ENCODE results near the gene PCYT1A. TPM values are rescaled to one million over a fixed set of nuclear protein-coding genes. Genes with fewer than 3 reads are reported as not detected.
A peak's percentile ranks its signal among the peaks of the same experiment; 100 is the strongest.

PCYT1A gene
- total RNA-seq, 1 experiment from 2014 or later = 28.5 TPM

- TF ChIP-seq STAT6 (CRISPR knock-in tag; conservative IDR thresholded peaks at IDR 0.05; ENCODE audit: low read depth) (no peak), ZNF423 (CRISPR knock-in tag; IDR thresholded peaks at IDR 0.05) (no peak), E2F4 (CRISPR knock-in tag; IDR thresholded peaks at IDR 0.05; ENCODE audit: borderline replicate concordance, low read depth) (no peak), ZBTB21 (CRISPR knock-in tag; IDR thresholded peaks at IDR 0.05; ENCODE audit: borderline replicate concordance) (no peak), CREB1 (CRISPR knock-in tag; IDR thresholded peaks at IDR 0.05) (peak; percentile 58; the same call in 1 of the 2 replicates), CDX4 (CRISPR knock-in tag; IDR thresholded peaks at IDR 0.05; ENCODE audit: borderline replicate concordance) (no peak), ZNF512 (CRISPR knock-in tag; IDR thresholded peaks at IDR 0.05; ENCODE audit: borderline replicate concordance) (no peak), FOXK1 (CRISPR knock-in tag; IDR thresholded peaks at IDR 0.05) (peak; percentile 56; the same call in 1 of the 2 replicates), KAT7 (CRISPR knock-in tag; IDR thresholded peaks at IDR 0.05; ENCODE audit: borderline replicate concordance) (peak; percentile 85; the same call in 1 of the 2 replicates), PREB (CRISPR knock-in tag; IDR thresholded peaks at IDR 0.05; ENCODE audit: borderline replicate concordance) (no peak), TP53 (CRISPR knock-in tag; IDR thresholded peaks at IDR 0.05) (no peak), TEAD1 (CRISPR knock-in tag; IDR thresholded peaks at IDR 0.05) (no peak; the same call in 1 of the 2 replicates), TCF7 (CRISPR knock-in tag; IDR thresholded peaks at IDR 0.05; ENCODE audit: low read depth) (no peak), ZNF219 (CRISPR knock-in tag; IDR thresholded peaks at IDR 0.05; ENCODE audit: borderline replicate concordance) (no peak)
These were observed at the start of gene PCYT1A (continued) for GRCh38 chr3:196287440-196288140.

- no peak for DNase-seq (ENCODE audit: low spot score)
- H3K27me3 Mint-ChIP-seq (ENCODE audit: low read depth) = no peaks in the 10 kb centered on the region; the same call in 1 of the 2 replicates
- CTCF ChIA-PET = interaction anchor here (0.8 to 1.0 kb wide), 2 partner anchors 9 to 12 kb away, joined by 3 to 5 read pairs; no protein-coding TSS in a partner anchor
- no peaks in the 10 kb centered on the region for H3K9me3 Mint-ChIP-seq
- no peak overlapping the region for H3K27ac Mint-ChIP-seq
- no peaks in the 10 kb centered on the region for H3K36me3 Mint-ChIP-seq
- POLR2A ChIA-PET = interaction anchor here (0.7 kb wide), 1 partner anchor 51 kb away, joined by 3 read pairs; no protein-coding TSS in a partner anchor
- H3K4me3 Mint-ChIP-seq = no peak overlapping the region
- no peaks in the 10 kb centered on the region for H3K4me1 Mint-ChIP-seq
- ATAC-seq = no peak
- TF ChIP-seq MLX (CRISPR knock-in tag; IDR thresholded peaks at IDR 0.05) (no peak), TCF7 (CRISPR knock-in tag; IDR thresholded peaks at IDR 0.05; ENCODE audit: low read depth) (no peak), NR1H2 (CRISPR knock-in tag; IDR thresholded peaks at IDR 0.05) (no peak), SP1 (CRISPR knock-in tag; conservative IDR thresholded peaks at IDR 0.05) (no peak), TP53 (CRISPR knock-in tag; IDR thresholded peaks at IDR 0.05) (no peak), TEAD4 (CRISPR knock-in tag; IDR thresholded peaks at IDR 0.05) (no peak), JUN (CRISPR knock-in tag; IDR thresholded peaks at IDR 0.05) (no peak), ERG (CRISPR knock-in tag; IDR thresholded peaks at IDR 0.05) (no peak), PREB (CRISPR knock-in tag; IDR thresholded peaks at IDR 0.05; ENCODE audit: borderline replicate concordance) (no peak)
These were observed 49.0 kb upstream of the PCYT1A start for GRCh38 chr3:196336319-196337145.
